ENCODE measurements around the gene PRKCH. TPM values are rescaled to one million over a fixed set of nuclear protein-coding genes. Genes with fewer than 3 reads are reported as not detected.

Gene PRKCH
- total RNA-seq, 2 donors from 2014 or later: 24.6 to 73.6 TPM

GRCh38 chr14:61360796-61361525, 39.6 kb downstream of the PRKCH start:
- no peak overlapping the region for H3K27ac ChIP-seq
- TF ChIP-seq, protein P1, sequence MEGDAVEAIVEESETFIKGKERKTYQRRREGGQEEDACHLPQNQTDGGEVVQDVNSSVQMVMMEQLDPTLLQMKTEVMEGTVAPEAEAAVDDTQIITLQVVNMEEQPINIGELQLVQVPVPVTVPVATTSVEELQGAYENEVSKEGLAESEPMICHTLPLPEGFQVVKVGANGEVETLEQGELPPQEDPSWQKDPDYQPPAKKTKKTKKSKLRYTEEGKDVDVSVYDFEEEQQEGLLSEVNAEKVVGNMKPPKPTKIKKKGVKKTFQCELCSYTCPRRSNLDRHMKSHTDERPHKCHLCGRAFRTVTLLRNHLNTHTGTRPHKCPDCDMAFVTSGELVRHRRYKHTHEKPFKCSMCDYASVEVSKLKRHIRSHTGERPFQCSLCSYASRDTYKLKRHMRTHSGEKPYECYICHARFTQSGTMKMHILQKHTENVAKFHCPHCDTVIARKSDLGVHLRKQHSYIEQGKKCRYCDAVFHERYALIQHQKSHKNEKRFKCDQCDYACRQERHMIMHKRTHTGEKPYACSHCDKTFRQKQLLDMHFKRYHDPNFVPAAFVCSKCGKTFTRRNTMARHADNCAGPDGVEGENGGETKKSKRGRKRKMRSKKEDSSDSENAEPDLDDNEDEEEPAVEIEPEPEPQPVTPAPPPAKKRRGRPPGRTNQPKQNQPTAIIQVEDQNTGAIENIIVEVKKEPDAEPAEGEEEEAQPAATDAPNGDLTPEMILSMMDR (IDR thresholded peaks at IDR 0.05): no peak
- H3K4me3 ChIP-seq: no peak overlapping the region
- no peak for ATAC-seq (ENCODE audit: insufficient number of reproducible peaks, low FRiP score, low read depth)
- peaks cover 0 to 5% of the 10 kb centered on the region in 2 donors for H3K4me1 ChIP-seq (ENCODE audit: control insufficient read depth in 1 of 2, low read depth in 2 of 2)
- no peaks in the 10 kb centered on the region for H3K36me3 ChIP-seq
- no peak for DNase-seq (ENCODE audit: low spot score)
- no peaks in the 10 kb centered on the region for H3K27me3 ChIP-seq (replicated peaks; ENCODE audit: insufficient read depth)
- no peaks in the 10 kb centered on the region for H3K9me3 ChIP-seq

- TF ChIP-seq, protein P1 (IDR thresholded peaks at IDR 0.05): no peak
- no peaks in the 10 kb centered on the region for H3K27me3 ChIP-seq (replicated peaks; ENCODE audit: insufficient read depth)
- ATAC-seq (ENCODE audit: insufficient number of reproducible peaks, low FRiP score, low read depth): no peak
These were observed 40.8 kb downstream of the PRKCH start for GRCh38 chr14:61362072-61362750.

DNA sequence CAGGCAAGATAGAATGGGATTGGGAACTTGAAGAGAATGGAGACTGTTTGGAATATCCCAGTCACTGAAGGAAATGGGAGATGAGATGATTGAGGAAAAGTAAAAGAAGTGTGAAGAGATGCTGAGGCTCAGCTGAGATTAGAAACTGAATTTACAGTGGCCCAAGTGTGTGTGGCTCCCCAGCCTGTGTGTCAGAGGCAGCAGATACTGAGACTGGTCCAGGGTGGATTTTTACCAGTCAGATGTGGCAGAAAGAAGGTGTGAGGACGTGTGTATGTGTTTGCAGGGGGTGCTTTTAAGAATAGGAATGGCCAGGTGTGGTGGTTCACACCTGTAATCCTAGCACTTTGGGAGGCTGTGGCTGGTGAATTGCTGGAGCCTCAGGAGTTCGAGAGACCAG, 42.9 kb downstream of the PRKCH start:
- Histone ChIP-seq H3K4me1 (ENCODE audit: control insufficient read depth in 1 of 2, low read depth in 2 of 2) (peaks cover 0 to 4% of the 10 kb centered on the region in 2 donors), H3K27me3 (replicated peaks; ENCODE audit: insufficient read depth) (no peaks in the 10 kb centered on the region), H3K27ac (no peak overlapping the region), H3K36me3 (no peaks in the 10 kb centered on the region), H3K9me3 (no peaks in the 10 kb centered on the region), H3K4me3 (no peak overlapping the region)
- ATAC-seq (ENCODE audit: insufficient number of reproducible peaks, low FRiP score, low read depth): no peak
- no peak for DNase-seq (ENCODE audit: low spot score)
- TF ChIP-seq, protein P1 (IDR thresholded peaks at IDR 0.05): no peak

More at GRCh38 chr14:61362072-61362750, 40.8 kb downstream of the PRKCH start:
- H3K9me3 ChIP-seq: no peaks in the 10 kb centered on the region
- no peak for DNase-seq (ENCODE audit: low spot score)
- peaks cover 0 to 9% of the 10 kb centered on the region in 2 donors for H3K4me1 ChIP-seq (ENCODE audit: control insufficient read depth in 1 of 2, low read depth in 2 of 2)
- H3K36me3 ChIP-seq: no peaks in the 10 kb centered on the region
- no peak overlapping the region for H3K4me3 ChIP-seq
- no peak overlapping the region for H3K27ac ChIP-seq

- TF ChIP-seq, protein P1 (IDR thresholded peaks at IDR 0.05): no peak
- Histone ChIP-seq H3K27ac (no peak overlapping the region), H3K4me3 (no peak overlapping the region), H3K4me1 (ENCODE audit: control insufficient read depth in 1 of 2, low read depth in 2 of 2) (peaks cover 0 to 4% of the 10 kb centered on the region in 2 donors), H3K36me3 (no peaks in the 10 kb centered on the region), H3K9me3 (no peaks in the 10 kb centered on the region), H3K27me3 (replicated peaks; ENCODE audit: insufficient read depth) (no peaks in the 10 kb centered on the region)
- ATAC-seq (ENCODE audit: insufficient number of reproducible peaks, low FRiP score, low read depth): no peak
- no peak for DNase-seq (ENCODE audit: low spot score)
These were observed 44.4 kb downstream of the PRKCH start for GRCh38 chr14:61365667-61366212.

DNA sequence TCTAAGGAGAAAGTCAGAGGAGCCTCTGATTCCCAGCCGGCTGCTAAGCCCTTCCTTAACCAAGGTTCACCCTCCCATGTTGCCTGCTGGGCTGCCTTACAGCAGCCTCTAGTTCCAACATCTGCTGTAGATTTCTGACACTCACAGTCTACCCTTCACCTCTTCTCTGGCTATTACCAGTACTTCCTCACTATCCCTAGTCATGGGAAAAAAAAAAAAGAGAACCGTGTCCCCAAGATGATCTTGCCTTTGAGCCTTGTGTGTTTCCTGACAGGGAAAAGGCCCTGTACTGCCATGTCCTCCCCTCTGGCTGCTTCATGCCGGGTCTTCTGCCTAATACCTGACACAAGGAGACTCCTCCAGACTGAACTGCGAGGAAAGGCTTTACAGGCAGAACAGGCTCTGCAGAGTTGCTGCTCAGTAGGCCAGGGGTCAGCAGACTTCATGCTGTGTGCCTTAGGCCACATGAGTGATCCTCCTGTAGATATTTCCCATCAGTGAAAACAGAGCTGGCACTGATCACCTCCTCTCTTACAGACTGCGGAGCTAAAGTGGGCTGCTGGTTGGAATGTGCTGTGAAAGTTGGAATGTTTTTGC, 46.8 kb downstream of the PRKCH start:
- ATAC-seq (ENCODE audit: insufficient number of reproducible peaks, low FRiP score, low read depth): no peak
- Histone ChIP-seq H3K27ac (no peak overlapping the region), H3K27me3 (replicated peaks; ENCODE audit: insufficient read depth) (no peaks in the 10 kb centered on the region), H3K4me3 (no peak overlapping the region), H3K4me1 (ENCODE audit: control insufficient read depth in 1 of 2, low read depth in 2 of 2) (peaks cover 0 to 4% of the 10 kb centered on the region in 2 donors), H3K36me3 (no peaks in the 10 kb centered on the region), H3K9me3 (no peaks in the 10 kb centered on the region)
- TF ChIP-seq, protein P1 (IDR thresholded peaks at IDR 0.05): no peak
- DNase-seq (ENCODE audit: low spot score): no peak

Data from thoracic aorta (tissue), 2 donors.